ENCODE measurements around the gene ZCCHC14. TPM values are rescaled to one million over a fixed set of nuclear protein-coding genes. Genes with fewer than 3 reads are reported as not detected.

ZCCHC14 gene
- total and polyA plus RNA-seq, 2 of the 13 experiments (the other 11 are each of a cell fraction or from before 2014, with no cell fraction given) = 12.4 to 12.5 TPM

GRCh38 chr16:87533061-87533460, 40.2 kb upstream of the ZCCHC14 start:
- ChIA-PET CTCF (ENCODE audit: low intra/inter-chr PET ratio, low total read pairs) (no interaction called here), POLR2A (no interaction called here)
- no peak for FAIRE-seq
- Histone ChIP-seq H3K9me3 (ENCODE audit: low read length) (peaks cover 29% of the 10 kb centered on the region), H3K9ac (ENCODE audit: insufficient read depth, low read depth, low read length) (no peak overlapping the region), H3K4me2 (ENCODE audit: low read depth, low read length) (no peak overlapping the region), H3K36me3 (replicated peaks in 1 of 2; ENCODE audit: control insufficient read depth in 1 of 2, insufficient read depth in 2 of 2, low read length in 2 of 2) (no peaks in the 10 kb centered on the region), H2AFZ (ENCODE audit: low read length) (no peak overlapping the region), H4K20me1 (ENCODE audit: insufficient read depth, low read length) (no peaks in the 10 kb centered on the region), H3K27ac (ENCODE audit: extremely low read length, insufficient read depth, low read length) (no peak overlapping the region), H3K4me1 (ENCODE audit: insufficient read depth, low read length) (peaks cover 75% of the 10 kb centered on the region), H3K4me3 (replicated peaks in 1 of 3; ENCODE audit: insufficient read depth in 1 of 3, low read depth in 2 of 3, low read length in 3 of 3) (no peak overlapping the region), H3K27me3 (ENCODE audit: control insufficient read depth in 1 of 2, insufficient read depth in 2 of 2, low read length in 2 of 2) (no peaks in the 10 kb centered on the region), H3K79me2 (ENCODE audit: insufficient read depth, low read length) (no peaks in the 10 kb centered on the region)
- 83% methylated on average over 1 of the region's 1 CpG for WGBS (ENCODE audit: low lambda C conversion rate)
- no peak for DNase-seq (ENCODE audit: low spot score)
- TF ChIP-seq, protein P1, sequence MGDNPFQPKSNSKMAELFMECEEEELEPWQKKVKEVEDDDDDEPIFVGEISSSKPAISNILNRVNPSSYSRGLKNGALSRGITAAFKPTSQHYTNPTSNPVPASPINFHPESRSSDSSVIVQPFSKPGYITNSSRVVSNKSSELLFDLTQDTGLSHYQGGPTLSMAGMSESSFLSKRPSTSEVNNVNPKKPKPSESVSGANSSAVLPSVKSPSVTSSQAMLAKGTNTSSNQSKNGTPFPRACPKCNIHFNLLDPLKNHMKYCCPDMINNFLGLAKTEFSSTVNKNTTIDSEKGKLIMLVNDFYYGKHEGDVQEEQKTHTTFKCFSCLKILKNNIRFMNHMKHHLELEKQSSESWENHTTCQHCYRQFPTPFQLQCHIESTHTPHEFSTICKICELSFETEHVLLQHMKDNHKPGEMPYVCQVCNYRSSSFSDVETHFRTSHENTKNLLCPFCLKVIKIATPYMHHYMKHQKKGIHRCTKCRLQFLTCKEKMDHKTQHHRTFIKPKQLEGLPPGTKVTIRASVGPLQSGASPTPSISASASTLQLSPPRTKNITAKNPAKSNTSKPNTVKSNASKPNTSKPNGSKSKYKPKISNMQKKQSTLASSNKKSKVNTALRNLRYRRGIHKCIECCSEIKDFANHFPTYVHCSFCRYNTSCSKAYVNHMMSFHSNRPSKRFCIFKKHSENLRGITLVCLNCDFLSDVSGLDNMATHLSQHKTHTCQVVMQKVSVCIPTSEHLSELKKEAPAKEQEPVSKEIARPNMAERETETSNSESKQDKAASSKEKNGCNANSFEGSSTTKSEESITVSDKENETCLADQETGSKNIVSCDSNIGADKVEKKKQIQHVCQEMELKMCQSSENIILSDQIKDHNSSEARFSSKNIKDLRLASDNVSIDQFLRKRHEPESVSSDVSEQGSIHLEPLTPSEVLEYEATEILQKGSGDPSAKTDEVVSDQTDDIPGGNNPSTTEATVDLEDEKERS (CRISPR knock-in tag; IDR thresholded peaks at IDR 0.05) = peak; percentile 44; the same call in 1 of the 2 replicates
- TF ChIP-seq MIXL1 (CRISPR knock-in tag; IDR thresholded peaks at IDR 0.05) = no peak
- peak; percentile 100 for TF ChIP-seq ZNF331 (CRISPR knock-in tag; IDR thresholded peaks at IDR 0.05)
- BruUV-seq (replicated peaks) = no TSS peak
- ATAC-seq = no peak
- in situ Hi-C loops (cut with HindIII; ENCODE audit: extremely low pct_ligation_motif_present, low pct_unique_long_range_greater_than_20kb) (no loop called here), intact Hi-C loops (cut with micrococcal nuclease; ENCODE audit: unreplicated experiment) (no loop called here)

- intact Hi-C loops (cut with micrococcal nuclease; ENCODE audit: unreplicated experiment) = no loop called here
- H3K4me1 ChIP-seq (ENCODE audit: insufficient read depth, low read length) = peaks cover 75% of the 10 kb centered on the region
- peak overlapping the region; percentile 38 for H3K4me2 ChIP-seq (ENCODE audit: low read depth, low read length)
- H4K20me1 ChIP-seq (ENCODE audit: insufficient read depth, low read length) = no peaks in the 10 kb centered on the region
- H3K36me3 ChIP-seq (replicated peaks in 1 of 2; ENCODE audit: control insufficient read depth in 1 of 2, insufficient read depth in 2 of 2, low read length in 2 of 2) = no peaks in the 10 kb centered on the region
- H3K79me2 ChIP-seq (ENCODE audit: insufficient read depth, low read length) = no peaks in the 10 kb centered on the region
- in situ Hi-C loops (cut with HindIII; ENCODE audit: extremely low pct_ligation_motif_present, low pct_unique_long_range_greater_than_20kb) = no loop called here
- FAIRE-seq (peak; percentile 81), DNase-seq (ENCODE audit: low spot score) (no peak), ATAC-seq (no peak)
- no peak overlapping the region for H3K9ac ChIP-seq (ENCODE audit: insufficient read depth, low read depth, low read length)
- WGBS (ENCODE audit: low lambda C conversion rate) = 53% methylated on average over 3 of the region's 3 CpGs
- no peak overlapping the region for H2AFZ ChIP-seq (ENCODE audit: low read length)
- peak overlapping the region; percentile 36 for H3K27ac ChIP-seq (ENCODE audit: extremely low read length, insufficient read depth, low read length)
- H3K4me3 ChIP-seq (replicated peaks in 1 of 3; ENCODE audit: insufficient read depth in 1 of 3, low read depth in 2 of 3, low read length in 3 of 3) = no peak overlapping the region
- ChIA-PET POLR2A (interaction anchor here (0.9 kb wide), 1 partner anchor 11 kb away, joined by 3 read pairs; no protein-coding TSS in a partner anchor), CTCF (ENCODE audit: low intra/inter-chr PET ratio, low total read pairs) (no interaction called here)
- H3K27me3 ChIP-seq (ENCODE audit: control insufficient read depth in 1 of 2, insufficient read depth in 2 of 2, low read length in 2 of 2) = no peaks in the 10 kb centered on the region
- no TSS peak for BruUV-seq (replicated peaks)
- peaks cover 29% of the 10 kb centered on the region for H3K9me3 ChIP-seq (ENCODE audit: low read length)
- TF ChIP-seq KDM1A (CRISPR knock-in tag; IDR thresholded peaks at IDR 0.05) (no peak), SCMH1 (CRISPR knock-in tag; IDR thresholded peaks at IDR 0.05; ENCODE audit: borderline replicate concordance) (no peak), ZNF556 (CRISPR knock-in tag; IDR thresholded peaks at IDR 0.05; ENCODE audit: borderline replicate concordance) (peak; percentile 18; the same call in 1 of the 2 replicates), DNMT3B (CRISPR knock-in tag; conservative IDR thresholded peaks at IDR 0.05) (no peak), ZNF263 (CRISPR knock-in tag; IDR thresholded peaks at IDR 0.05) (no peak), TBX2 (CRISPR knock-in tag; IDR thresholded peaks at IDR 0.05; ENCODE audit: borderline replicate concordance) (peak; percentile 49; the same call in 1 of the 2 replicates), ZNF496 (CRISPR knock-in tag; IDR thresholded peaks at IDR 0.05; ENCODE audit: insufficient replicate concordance) (no peak), ZNF7 (CRISPR knock-in tag; IDR thresholded peaks at IDR 0.05) (no peak), PRDM10 (CRISPR knock-in tag; IDR thresholded peaks at IDR 0.05; ENCODE audit: low read depth) (no peak), SIX1 (CRISPR knock-in tag; IDR thresholded peaks at IDR 0.05; ENCODE audit: borderline replicate concordance) (peak; percentile 78; the same call in 1 of the 2 replicates)
Observed at GRCh38 chr16:87531418-87531817, 38.6 kb upstream of the ZCCHC14 start.

Measured in HepG2 (cell line).